ENCODE measurements around the gene FYCO1. TPM values are rescaled to one million over a fixed set of nuclear protein-coding genes. Genes with fewer than 3 reads are reported as not detected.

The FYCO1 gene
- total and polyA plus RNA-seq, 9 of the 15 experiments (the other 6 are each of a cell fraction or from before 2014, with no cell fraction given), result 2.1 to 13.8 (median 7.4) TPM

DNA sequence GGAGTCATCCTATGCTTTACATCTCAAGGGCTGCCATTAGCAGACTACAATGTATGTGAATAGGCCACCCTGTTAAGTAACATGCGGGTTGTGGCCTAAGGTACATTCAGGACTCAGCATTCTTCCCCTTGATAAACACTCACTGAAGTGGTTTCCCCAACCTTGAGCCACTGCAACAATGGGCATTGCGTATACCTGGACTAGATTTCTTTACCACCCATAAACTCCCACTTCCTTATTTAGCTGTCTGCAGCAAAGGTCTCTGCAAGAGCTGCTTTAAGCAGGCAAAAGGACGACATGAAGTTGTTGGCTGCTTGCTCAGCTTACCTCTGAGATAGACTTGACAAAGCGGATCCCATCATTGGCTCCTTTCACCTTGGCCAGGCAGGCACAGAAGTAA, 16.2 kb downstream of the FYCO1 start:
- BruUV-seq (replicated peaks), result no TSS peak
- H3K9me1 ChIP-seq (ENCODE audit: control insufficient read depth, insufficient read depth, low read length), result no peaks in the 10 kb centered on the region
- ChIA-PET CTCF (ENCODE audit: low intra/inter-chr PET ratio) (no interaction called here), POLR2A (interaction anchor here (0.6 to 2.8 kb wide), 2 partner anchors 13 to 426 kb away, joined by 3 to 7 read pairs; no protein-coding TSS in a partner anchor)
- H3K4me2 ChIP-seq (ENCODE audit: insufficient read depth, low read length), result no peak overlapping the region
- TF ChIP-seq SPI1 (IDR thresholded peaks at IDR 0.05; ENCODE audit: borderline replicate concordance, low read depth, low read length), result peak; percentile 34; the same call in 1 of the 2 replicates
- no peak for TF ChIP-seq ZC3H11A (IDR thresholded peaks at IDR 0.05; ENCODE audit: low read depth, low read length)
- no peaks in the 10 kb centered on the region for H3K27me3 ChIP-seq (ENCODE audit: control insufficient read depth in 2 of 2, insufficient read depth in 2 of 2, low read length in 2 of 2)
- no peak overlapping the region for H3K9ac ChIP-seq (ENCODE audit: insufficient read depth in 1 of 2, low read depth in 2 of 2, low read length in 2 of 2)
- H3K27ac ChIP-seq (ENCODE audit: extremely low read depth, low read depth, low read length), result no peak overlapping the region
- WGBS (ENCODE audit: insufficient coverage, low coverage, missing lambda C conversion rate), result 89% methylated on average over 4 of the region's 4 CpGs
- H3K79me2 ChIP-seq (ENCODE audit: control insufficient read depth, insufficient read depth, low read length), result no peaks in the 10 kb centered on the region
- H2AFZ ChIP-seq (ENCODE audit: low read depth, low read length), result no peak overlapping the region
- DNase-seq (ENCODE audit: extremely low read depth in 1 of 4, low spot score in 3 of 4) (no peak), FAIRE-seq (peak; percentile 6), ATAC-seq (no peak)
- in situ Hi-C loops (cut with MboI) (no loop called here), intact Hi-C loops (cut with micrococcal nuclease) (no loop called here)
- H4K20me1 ChIP-seq (replicated peaks; ENCODE audit: control insufficient read depth, insufficient read depth, low read length), result no peaks in the 10 kb centered on the region
- peaks cover 0 to 16% of the 10 kb centered on the region in 2 experiments; a peak in 3 of 5 replicates for H3K4me1 ChIP-seq (replicated peaks in 1 of 2; ENCODE audit: control insufficient read depth in 2 of 2, insufficient read depth in 2 of 2, low read length in 2 of 2)
- H3K4me3 ChIP-seq, result no peak overlapping the region
- H3K36me3 ChIP-seq (ENCODE audit: control insufficient read depth, insufficient read depth, low read length), result peaks cover 90% of the 10 kb centered on the region
- no peaks in the 10 kb centered on the region for H3K9me3 ChIP-seq (replicated peaks; ENCODE audit: control insufficient read depth, insufficient read depth, low read depth, low read length)

DNA sequence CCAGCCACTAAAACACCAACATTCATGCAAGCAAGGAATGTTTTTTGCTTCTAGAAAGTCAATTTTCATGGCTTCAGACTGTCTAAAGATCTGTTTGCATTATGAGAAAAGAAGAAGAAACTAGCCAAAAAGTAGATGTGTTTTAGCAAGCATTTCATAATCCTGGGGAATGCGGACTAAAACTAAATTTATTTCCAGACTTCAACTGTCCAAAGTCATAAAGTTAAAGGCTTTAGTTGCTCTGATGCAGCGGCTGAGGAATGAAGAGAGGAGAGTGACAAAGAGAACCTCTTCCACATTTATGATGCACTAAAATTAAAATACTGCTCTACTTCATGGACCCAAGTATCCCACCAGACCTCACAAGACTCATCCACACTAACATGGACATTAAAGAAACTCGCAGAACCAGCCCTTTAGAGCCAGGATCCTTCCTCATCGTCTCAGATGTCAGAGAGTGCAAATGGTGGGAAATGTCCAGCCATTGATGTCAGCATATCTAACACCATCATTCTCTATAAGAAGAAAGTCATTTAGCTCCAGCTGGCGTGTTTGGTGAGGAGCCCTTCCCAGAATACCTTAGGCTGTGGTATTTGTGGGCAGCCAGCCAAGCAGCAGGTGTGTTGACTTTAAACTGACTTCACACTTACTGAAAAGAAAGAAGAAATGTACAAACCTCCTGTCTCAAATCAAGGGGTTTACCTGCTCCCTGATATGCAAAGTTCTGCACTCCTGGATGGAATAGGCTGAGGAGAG, 17.4 kb downstream of the FYCO1 start:
- FAIRE-seq (no peak), DNase-seq (ENCODE audit: extremely low read depth in 1 of 4, low spot score in 3 of 4) (no peak), ATAC-seq (no peak)
- Histone ChIP-seq H3K9ac (ENCODE audit: insufficient read depth in 1 of 2, low read depth in 2 of 2, low read length in 2 of 2) (no peak overlapping the region), H3K9me1 (ENCODE audit: control insufficient read depth, insufficient read depth, low read length) (no peaks in the 10 kb centered on the region), H3K27me3 (ENCODE audit: control insufficient read depth in 2 of 2, insufficient read depth in 2 of 2, low read length in 2 of 2) (no peaks in the 10 kb centered on the region), H4K20me1 (replicated peaks; ENCODE audit: control insufficient read depth, insufficient read depth, low read length) (no peaks in the 10 kb centered on the region), H3K4me3 (no peak overlapping the region), H3K4me2 (ENCODE audit: insufficient read depth, low read length) (no peak overlapping the region), H3K79me2 (ENCODE audit: control insufficient read depth, insufficient read depth, low read length) (no peaks in the 10 kb centered on the region), H3K36me3 (ENCODE audit: control insufficient read depth, insufficient read depth, low read length) (peaks cover 90% of the 10 kb centered on the region), H3K27ac (ENCODE audit: extremely low read depth, low read depth, low read length) (no peak overlapping the region), H3K9me3 (replicated peaks; ENCODE audit: control insufficient read depth, insufficient read depth, low read depth, low read length) (no peaks in the 10 kb centered on the region), H3K4me1 (replicated peaks in 1 of 2; ENCODE audit: control insufficient read depth in 2 of 2, insufficient read depth in 2 of 2, low read length in 2 of 2) (peaks cover 0 to 12% of the 10 kb centered on the region in 2 experiments; a peak in 2 of 5 replicates), H2AFZ (ENCODE audit: low read depth, low read length) (no peak overlapping the region)
- intact Hi-C loops (cut with micrococcal nuclease) (no loop called here), in situ Hi-C loops (cut with MboI) (no loop called here)
- ChIA-PET POLR2A (interaction anchor here (0.6 to 0.8 kb wide), 2 partner anchors 8 to 53 kb away, joined by 3 read pairs; no protein-coding TSS in a partner anchor), CTCF (ENCODE audit: low intra/inter-chr PET ratio) (no interaction called here)
- WGBS (ENCODE audit: insufficient coverage, low coverage, missing lambda C conversion rate), result 88% methylated on average over 5 of the region's 5 CpGs
- no TSS peak for BruUV-seq (replicated peaks)
- TF ChIP-seq TOE1 (IDR thresholded peaks at IDR 0.05; ENCODE audit: borderline replicate concordance) (no peak), TOE1 (CRISPR knock-in tag; IDR thresholded peaks at IDR 0.05; ENCODE audit: borderline replicate concordance, low read depth) (no peak), SMC3 (conservative IDR thresholded peaks at IDR 0.05; ENCODE audit: insufficient read depth, low read depth, low read length) (no peak), RHOXF2B (CRISPR knock-in tag; conservative IDR thresholded peaks at IDR 0.05) (no peak), ZFP30 (CRISPR knock-in tag; IDR thresholded peaks at IDR 0.05; ENCODE audit: borderline replicate concordance) (no peak), TBP (optimal IDR thresholded peaks at IDR 0.05; ENCODE audit: low read depth, low read length) (no peak)
- TF ChIP-seq, protein P1, sequence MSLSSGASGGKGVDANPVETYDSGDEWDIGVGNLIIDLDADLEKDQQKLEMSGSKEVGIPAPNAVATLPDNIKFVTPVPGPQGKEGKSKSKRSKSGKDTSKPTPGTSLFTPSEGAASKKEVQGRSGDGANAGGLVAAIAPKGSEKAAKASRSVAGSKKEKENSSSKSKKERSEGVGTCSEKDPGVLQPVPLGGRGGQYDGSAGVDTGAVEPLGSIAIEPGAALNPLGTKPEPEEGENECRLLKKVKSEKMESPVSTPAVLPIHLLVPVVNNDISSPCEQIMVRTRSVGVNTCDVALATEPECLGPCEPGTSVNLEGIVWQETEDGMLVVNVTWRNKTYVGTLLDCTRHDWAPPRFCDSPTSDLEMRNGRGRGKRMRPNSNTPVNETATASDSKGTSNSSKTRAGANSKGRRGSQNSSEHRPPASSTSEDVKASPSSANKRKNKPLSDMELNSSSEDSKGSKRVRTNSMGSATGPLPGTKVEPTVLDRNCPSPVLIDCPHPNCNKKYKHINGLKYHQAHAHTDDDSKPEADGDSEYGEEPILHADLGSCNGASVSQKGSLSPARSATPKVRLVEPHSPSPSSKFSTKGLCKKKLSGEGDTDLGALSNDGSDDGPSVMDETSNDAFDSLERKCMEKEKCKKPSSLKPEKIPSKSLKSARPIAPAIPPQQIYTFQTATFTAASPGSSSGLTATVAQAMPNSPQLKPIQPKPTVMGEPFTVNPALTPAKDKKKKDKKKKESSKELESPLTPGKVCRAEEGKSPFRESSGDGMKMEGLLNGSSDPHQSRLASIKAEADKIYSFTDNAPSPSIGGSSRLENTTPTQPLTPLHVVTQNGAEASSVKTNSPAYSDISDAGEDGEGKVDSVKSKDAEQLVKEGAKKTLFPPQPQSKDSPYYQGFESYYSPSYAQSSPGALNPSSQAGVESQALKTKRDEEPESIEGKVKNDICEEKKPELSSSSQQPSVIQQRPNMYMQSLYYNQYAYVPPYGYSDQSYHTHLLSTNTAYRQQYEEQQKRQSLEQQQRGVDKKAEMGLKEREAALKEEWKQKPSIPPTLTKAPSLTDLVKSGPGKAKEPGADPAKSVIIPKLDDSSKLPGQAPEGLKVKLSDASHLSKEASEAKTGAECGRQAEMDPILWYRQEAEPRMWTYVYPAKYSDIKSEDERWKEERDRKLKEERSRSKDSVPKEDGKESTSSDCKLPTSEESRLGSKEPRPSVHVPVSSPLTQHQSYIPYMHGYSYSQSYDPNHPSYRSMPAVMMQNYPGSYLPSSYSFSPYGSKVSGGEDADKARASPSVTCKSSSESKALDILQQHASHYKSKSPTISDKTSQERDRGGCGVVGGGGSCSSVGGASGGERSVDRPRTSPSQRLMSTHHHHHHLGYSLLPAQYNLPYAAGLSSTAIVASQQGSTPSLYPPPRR (CRISPR knock-in tag; IDR thresholded peaks at IDR 0.05; ENCODE audit: borderline replicate concordance), result no peak

Data from K562 (cell line).